ENCODE results near the gene SPG11.

DNA sequence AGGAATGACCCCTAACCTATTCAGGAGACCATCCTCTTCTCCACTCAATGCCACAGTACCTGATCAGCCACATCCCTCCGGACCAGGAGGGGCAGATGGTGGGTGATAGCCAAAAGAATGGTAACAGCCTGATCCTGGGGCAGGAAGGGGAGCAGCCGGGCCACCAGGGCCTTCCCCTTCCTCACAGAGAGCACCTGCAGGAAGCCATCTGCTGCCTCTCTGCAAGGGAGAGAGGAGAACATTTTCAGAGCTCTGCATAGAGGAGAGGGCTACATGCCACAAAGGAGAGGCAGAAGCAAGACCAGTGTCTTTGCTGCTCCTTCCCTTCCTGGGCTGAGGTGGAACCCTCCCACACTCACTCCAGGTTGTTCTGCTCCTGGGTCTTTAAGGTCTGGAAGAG lies 5.5 kb upstream of the SPG11 start:
- TF ChIP-seq EZH2phosphoT487 (IDR thresholded peaks at IDR 0.05; ENCODE audit: insufficient read depth, low read depth) (no peak), EZH2 (IDR thresholded peaks at IDR 0.05; ENCODE audit: insufficient read depth, poor library complexity, severe bottlenecking) (no peak)

Data from GM23248 (cell line).